ENCODE results near the gene MCAT.

MCAT gene

DNA sequence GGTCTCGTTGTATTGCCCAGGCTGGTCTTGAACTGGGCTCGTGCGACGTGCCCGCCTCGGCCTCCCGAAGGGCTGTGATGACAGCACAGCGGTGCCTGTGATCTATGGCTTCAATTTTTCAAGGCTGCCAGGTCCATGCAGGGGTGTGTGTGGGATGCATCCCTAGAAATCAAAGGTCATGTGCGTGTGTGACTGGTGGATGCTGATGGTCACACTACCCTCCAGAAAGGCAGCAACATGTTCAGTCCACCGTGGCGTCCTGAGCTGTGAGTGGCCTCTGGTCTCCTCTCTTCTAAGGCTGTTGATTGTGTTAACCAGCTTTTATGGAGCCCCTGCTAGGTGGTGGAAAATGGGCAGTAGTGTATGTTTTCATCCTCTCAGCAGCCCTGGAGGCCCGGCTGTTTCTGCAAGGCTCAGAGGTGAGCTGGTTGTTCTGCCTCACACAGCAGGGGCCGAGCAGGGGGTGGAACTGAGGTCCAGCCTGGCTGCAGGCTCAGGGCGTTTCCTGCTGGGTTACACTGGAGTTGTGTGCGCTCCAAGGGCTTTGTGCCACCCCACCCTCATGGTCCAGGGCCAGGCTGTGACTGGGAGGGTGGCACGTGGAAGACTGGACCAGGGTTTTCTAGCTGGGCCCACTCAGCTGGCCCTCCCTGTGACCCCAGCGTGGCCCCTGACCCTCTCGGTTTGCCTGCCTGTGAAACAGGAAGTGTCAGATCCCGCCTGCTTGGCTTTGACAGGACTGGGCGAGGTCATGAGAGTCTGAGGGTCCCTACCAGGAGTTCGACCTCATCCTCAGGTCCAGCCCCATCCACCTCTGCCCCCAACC lies 25.0 kb downstream of the MCAT start:
- TF ChIP-seq, protein P1, sequence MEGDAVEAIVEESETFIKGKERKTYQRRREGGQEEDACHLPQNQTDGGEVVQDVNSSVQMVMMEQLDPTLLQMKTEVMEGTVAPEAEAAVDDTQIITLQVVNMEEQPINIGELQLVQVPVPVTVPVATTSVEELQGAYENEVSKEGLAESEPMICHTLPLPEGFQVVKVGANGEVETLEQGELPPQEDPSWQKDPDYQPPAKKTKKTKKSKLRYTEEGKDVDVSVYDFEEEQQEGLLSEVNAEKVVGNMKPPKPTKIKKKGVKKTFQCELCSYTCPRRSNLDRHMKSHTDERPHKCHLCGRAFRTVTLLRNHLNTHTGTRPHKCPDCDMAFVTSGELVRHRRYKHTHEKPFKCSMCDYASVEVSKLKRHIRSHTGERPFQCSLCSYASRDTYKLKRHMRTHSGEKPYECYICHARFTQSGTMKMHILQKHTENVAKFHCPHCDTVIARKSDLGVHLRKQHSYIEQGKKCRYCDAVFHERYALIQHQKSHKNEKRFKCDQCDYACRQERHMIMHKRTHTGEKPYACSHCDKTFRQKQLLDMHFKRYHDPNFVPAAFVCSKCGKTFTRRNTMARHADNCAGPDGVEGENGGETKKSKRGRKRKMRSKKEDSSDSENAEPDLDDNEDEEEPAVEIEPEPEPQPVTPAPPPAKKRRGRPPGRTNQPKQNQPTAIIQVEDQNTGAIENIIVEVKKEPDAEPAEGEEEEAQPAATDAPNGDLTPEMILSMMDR (conservative IDR thresholded peaks at IDR 0.05; ENCODE audit: low read length): no peak
- no peak overlapping the region for H3K4me3 ChIP-seq (ENCODE audit: low read length)
- no peak for DNase-seq (ENCODE audit: low read depth)

GRCh38 chr22:43116932-43117331 lies 26.3 kb downstream of the MCAT start:
- DNase-seq (ENCODE audit: low read depth): no peak
- TF ChIP-seq, protein P1 (conservative IDR thresholded peaks at IDR 0.05; ENCODE audit: low read length): no peak
- no peak overlapping the region for H3K4me3 ChIP-seq (ENCODE audit: low read length)

DNA sequence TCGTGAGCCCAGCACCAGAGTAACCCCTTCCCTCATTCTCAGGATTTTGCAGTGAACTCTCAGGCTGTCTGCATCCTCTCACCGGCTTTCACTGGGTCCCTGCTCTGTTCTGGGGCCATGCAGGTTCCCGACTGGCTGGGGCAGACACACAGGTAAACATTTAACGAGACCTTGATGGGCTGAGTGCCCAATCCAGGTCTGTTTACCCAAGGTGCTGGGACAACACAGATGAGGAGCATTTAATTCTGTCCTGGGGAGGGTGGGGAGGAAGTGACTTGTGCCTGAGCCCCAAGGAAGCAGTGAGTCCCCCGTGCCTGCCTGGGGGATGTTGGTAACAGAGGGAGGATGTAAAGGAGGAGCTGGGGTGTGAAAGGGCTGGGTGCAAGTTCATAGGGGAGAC lies 28.2 kb downstream of the MCAT start:
- no peak for DNase-seq (ENCODE audit: low read depth)
- TF ChIP-seq, protein P1 (conservative IDR thresholded peaks at IDR 0.05; ENCODE audit: low read length): no peak
- no peak overlapping the region for H3K4me3 ChIP-seq (ENCODE audit: low read length)

DNA sequence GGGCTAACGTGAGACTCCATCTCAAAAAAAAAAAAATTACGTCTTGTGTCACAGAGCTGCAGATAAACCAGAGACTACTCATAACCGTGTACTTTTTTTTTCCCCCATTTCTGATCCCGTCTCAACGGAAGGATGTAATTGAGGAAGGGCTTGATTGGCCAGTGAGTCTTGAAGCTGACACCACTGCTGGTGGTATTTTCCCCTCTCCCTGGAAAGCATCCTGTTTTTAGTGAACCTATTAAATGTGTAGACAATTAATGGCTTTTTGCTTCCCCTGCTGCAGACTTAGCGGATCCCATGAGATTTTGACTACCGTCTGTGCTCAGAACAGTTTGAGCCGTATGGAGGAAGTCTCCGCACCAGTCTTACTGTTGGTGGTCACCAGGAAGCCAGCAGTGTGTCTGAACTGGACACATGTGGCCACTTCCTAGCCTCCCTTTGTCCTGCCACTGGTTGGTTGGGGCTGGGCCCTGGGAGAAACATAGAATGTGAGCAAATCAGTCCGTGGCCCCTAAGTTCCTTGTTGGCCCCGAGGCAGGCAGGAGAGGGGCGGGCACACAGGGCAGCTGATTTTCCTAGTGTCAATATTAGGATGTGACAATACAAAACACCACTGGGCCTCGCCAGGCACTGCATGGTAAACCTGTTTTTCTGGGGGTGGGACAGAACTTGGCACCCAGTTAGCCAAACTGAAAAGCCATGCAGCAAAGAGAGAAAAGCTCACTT lies 29.5 kb downstream of the MCAT start:
- TF ChIP-seq, protein P1 (conservative IDR thresholded peaks at IDR 0.05; ENCODE audit: low read length): no peak
- no peak for DNase-seq (ENCODE audit: low read depth)
- no peak overlapping the region for H3K4me3 ChIP-seq (ENCODE audit: low read length)

DNA sequence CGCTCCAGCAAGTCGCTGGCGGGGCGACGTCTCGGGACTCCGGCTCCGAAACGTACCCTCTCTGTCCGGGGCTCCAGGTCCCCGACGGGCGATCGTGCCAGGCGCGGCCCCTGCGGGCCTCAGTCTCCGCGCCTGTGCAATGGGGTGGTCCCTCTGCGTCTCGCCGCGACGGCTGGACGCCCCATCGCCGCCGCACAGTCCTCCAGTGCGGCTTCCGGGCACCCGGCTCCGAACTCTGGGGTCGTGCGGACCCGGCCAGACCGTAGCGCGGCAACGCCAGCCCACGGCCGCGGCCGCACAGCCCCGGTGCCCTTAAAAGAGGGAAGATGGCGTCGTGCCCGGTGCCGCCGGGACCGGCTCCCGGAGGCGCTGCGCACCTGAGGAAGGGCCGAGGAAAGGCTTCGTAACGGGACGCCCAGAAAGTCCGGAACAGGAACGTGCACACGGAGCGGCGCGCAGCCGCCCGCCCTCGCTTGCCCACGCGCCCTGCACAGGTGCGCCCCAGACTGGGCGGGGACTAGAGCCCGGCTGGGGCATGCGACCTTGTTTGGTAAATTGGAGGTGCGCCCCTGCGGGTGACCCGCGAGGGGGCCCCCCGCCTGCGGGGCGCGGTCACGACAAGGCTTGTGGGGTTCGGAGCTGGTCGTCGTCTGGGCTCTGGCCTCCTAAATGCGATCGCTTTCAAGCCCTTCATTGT lies 32.1 kb downstream of the MCAT start:
- no peak for DNase-seq (ENCODE audit: low read depth)
- H3K4me3 ChIP-seq (ENCODE audit: low read length): peak overlapping the region; percentile 35; the same call in 1 of the 2 replicates
- TF ChIP-seq, protein P1 (conservative IDR thresholded peaks at IDR 0.05; ENCODE audit: low read length): no peak

- TF ChIP-seq, protein P1 (conservative IDR thresholded peaks at IDR 0.05; ENCODE audit: low read length): peak; percentile 39
- H3K4me3 ChIP-seq (ENCODE audit: low read length): peak within 1 kb of the TSS; percentile 45
- DNase-seq (ENCODE audit: low read depth): peak; percentile 17
Observed at GRCh38 chr22:43110444-43110926, 32.7 kb downstream of the MCAT start, which contains the start of gene BIK. Gene BIK (plus strand): TSS chr22:43110750. CDS start chr22:43124023, 13,273 bp downstream.
